Duodenal mucosa (tissue), 2 donors: Measurements from ENCODE around the gene C3orf20.

ENCODE experiments used
- H3K27ac ChIP-seq: one replicate; pipeline ENCODE4 v1.7.0; 2013; ENCODE audit warnings: low read depth, low read length
- H3K27me3 ChIP-seq, 2 donors: one replicate each; pipeline ENCODE4 v1.7.0; 2013; ENCODE audit warnings: low read length in 2 of 2, control low read depth in 1 of 2; ENCODE audit not compliant: insufficient read depth in 2 of 2, control insufficient read depth in 1 of 2
- H3K36me3 ChIP-seq, 2 donors: one replicate each; pipeline ENCODE4 v1.7.0; 2013; ENCODE audit warnings: low read length in 2 of 2, control low read depth in 1 of 2; ENCODE audit not compliant: insufficient read depth in 2 of 2, control insufficient read depth in 1 of 2
- H3K4me1 ChIP-seq, 2 donors: one replicate each; pipeline ENCODE4 v1.7.0; 2013; ENCODE audit warnings: low read length in 2 of 2, control low read depth in 1 of 2; ENCODE audit not compliant: insufficient read depth in 2 of 2, control insufficient read depth in 1 of 2
- H3K4me3 ChIP-seq, 2 donors: one replicate each; pipeline ENCODE4 v1.7.0; 2013; ENCODE audit warnings: low read length in 2 of 2, low read depth in 1 of 2
- H3K9ac ChIP-seq, 2 donors: one replicate each; pipeline ENCODE4 v1.7.0; 2013; ENCODE audit warnings: low read length in 2 of 2, low read depth in 1 of 2
- H3K9me3 ChIP-seq, 2 donors: one replicate each; pipeline ENCODE4 v1.7.0; 2013; ENCODE audit warnings: low read length in 2 of 2, control low read depth in 1 of 2; ENCODE audit not compliant: control insufficient read depth in 1 of 2

C3orf20 gene

GRCh38 chr3:14801668-14802380 is 126.9 kb downstream of the C3orf20 start:
- peaks cover 58 to 64% of the 10 kb centered on the region in 2 donors for H3K4me1 ChIP-seq
- H3K36me3 ChIP-seq, result no peaks in the 10 kb centered on the region
- no peaks in the 10 kb centered on the region for H3K27me3 ChIP-seq
- H3K9me3 ChIP-seq, result no peaks in the 10 kb centered on the region
- peak overlapping the region; percentile 21 to 61 for H3K9ac ChIP-seq
- H3K27ac ChIP-seq, result peak overlapping the region; percentile 55
- no peak overlapping the region for H3K4me3 ChIP-seq

GRCh38 chr3:14802381-14802731 is 127.4 kb downstream of the C3orf20 start:
- Histone ChIP-seq H3K36me3 (no peaks in the 10 kb centered on the region), H3K4me1 (peaks cover 58 to 65% of the 10 kb centered on the region in 2 donors), H3K27me3 (no peaks in the 10 kb centered on the region), H3K9me3 (no peaks in the 10 kb centered on the region), H3K27ac (peak overlapping the region; percentile 55), H3K9ac (peak overlapping the region; percentile 21 to 61), H3K4me3 (peak overlapping the region in 1 of 2 donors; percentile 16)

- Histone ChIP-seq H3K36me3 (no peaks in the 10 kb centered on the region), H3K27ac (peak overlapping the region; percentile 77), H3K27me3 (no peaks in the 10 kb centered on the region), H3K4me1 (peaks cover 57 to 59% of the 10 kb centered on the region in 2 donors), H3K9ac (peak overlapping the region; percentile 38 to 59), H3K4me3 (peak overlapping the region in 1 of 2 donors; percentile 9), H3K9me3 (no peaks in the 10 kb centered on the region)
Observed at GRCh38 chr3:14803101-14803980, 128.4 kb downstream of the C3orf20 start.

GRCh38 chr3:14803981-14804834 is 129.3 kb downstream of the C3orf20 start:
- Histone ChIP-seq H3K9me3 (no peaks in the 10 kb centered on the region), H3K27ac (peak overlapping the region; percentile 77), H3K4me1 (peaks cover 51 to 57% of the 10 kb centered on the region in 2 donors), H3K27me3 (no peaks in the 10 kb centered on the region), H3K9ac (peak overlapping the region; percentile 15 to 59), H3K36me3 (no peaks in the 10 kb centered on the region), H3K4me3 (peak overlapping the region in 1 of 2 donors; percentile 52)

- H3K9ac ChIP-seq, result peak overlapping the region in 1 of 2 donors; percentile 15
- H3K4me1 ChIP-seq, result peaks cover 53 to 57% of the 10 kb centered on the region in 2 donors
- H3K36me3 ChIP-seq, result no peaks in the 10 kb centered on the region
- no peaks in the 10 kb centered on the region for H3K27me3 ChIP-seq
- H3K9me3 ChIP-seq, result no peaks in the 10 kb centered on the region
- H3K27ac ChIP-seq, result no peak overlapping the region
- no peak overlapping the region for H3K4me3 ChIP-seq
Observed at GRCh38 chr3:14804835-14805780, 130.2 kb downstream of the C3orf20 start.

GRCh38 chr3:14805961-14806537 is 131.1 kb downstream of the C3orf20 start:
- H3K27ac ChIP-seq, result no peak overlapping the region
- H3K4me3 ChIP-seq, result no peak overlapping the region
- no peaks in the 10 kb centered on the region for H3K36me3 ChIP-seq
- no peaks in the 10 kb centered on the region for H3K27me3 ChIP-seq
- H3K9me3 ChIP-seq, result no peaks in the 10 kb centered on the region
- H3K9ac ChIP-seq, result no peak overlapping the region
- peaks cover 53 to 57% of the 10 kb centered on the region in 2 donors for H3K4me1 ChIP-seq

- Histone ChIP-seq H3K27me3 (no peaks in the 10 kb centered on the region), H3K4me3 (no peak overlapping the region), H3K27ac (no peak overlapping the region), H3K36me3 (no peaks in the 10 kb centered on the region), H3K9ac (no peak overlapping the region), H3K4me1 (peaks cover 50 to 51% of the 10 kb centered on the region in 2 donors), H3K9me3 (no peaks in the 10 kb centered on the region)
Observed at GRCh38 chr3:14806641-14807263, 131.8 kb downstream of the C3orf20 start.

GRCh38 chr3:14808025-14808424 is 133.1 kb downstream of the C3orf20 start:
- H3K27ac ChIP-seq, result no peak overlapping the region
- H3K9ac ChIP-seq, result no peak overlapping the region
- no peaks in the 10 kb centered on the region for H3K36me3 ChIP-seq
- H3K27me3 ChIP-seq, result no peaks in the 10 kb centered on the region
- H3K4me3 ChIP-seq, result no peak overlapping the region
- H3K4me1 ChIP-seq, result peaks cover 38 to 41% of the 10 kb centered on the region in 2 donors
- no peaks in the 10 kb centered on the region for H3K9me3 ChIP-seq
